T-helper 22 cell (primary cell): ENCODE results near the gene SETD6.

ENCODE experiments used
- DNase-seq: peaks from one replicate; pipeline ENCODE4 v3.0.0-alpha.2; 2020; ENCODE audit warnings: low read depth

Gene SETD6

DNA sequence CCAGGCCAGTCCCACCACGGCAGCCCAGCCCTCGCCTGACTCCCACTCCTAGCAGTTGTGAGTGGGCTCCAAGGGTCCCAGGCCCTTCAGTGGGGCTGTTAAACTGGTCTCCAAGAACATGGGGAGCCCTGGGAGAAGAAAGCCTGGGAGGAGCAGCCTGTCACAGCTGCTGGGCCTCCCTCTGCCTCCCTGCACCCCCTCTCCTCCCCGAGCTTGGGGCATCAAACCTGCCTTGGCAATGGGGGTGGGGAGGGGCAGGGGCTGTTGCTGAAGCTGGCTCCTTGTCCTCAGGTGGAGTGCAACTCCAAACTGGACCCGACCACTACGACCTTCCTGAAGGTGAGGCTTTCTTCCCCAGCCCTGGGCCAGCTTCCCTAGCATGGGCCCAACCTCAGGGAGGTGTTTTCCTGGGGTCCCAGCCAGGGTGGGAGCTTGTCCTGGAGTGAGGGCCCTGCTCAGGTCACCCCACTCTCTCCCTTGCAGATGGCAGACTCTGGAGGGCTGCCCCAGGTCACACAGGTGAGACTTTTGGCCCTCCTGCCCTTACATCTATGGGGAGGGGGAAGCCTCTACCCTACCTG, 6.6 kb upstream of the SETD6 start:
- DNase-seq = no peak

DNA sequence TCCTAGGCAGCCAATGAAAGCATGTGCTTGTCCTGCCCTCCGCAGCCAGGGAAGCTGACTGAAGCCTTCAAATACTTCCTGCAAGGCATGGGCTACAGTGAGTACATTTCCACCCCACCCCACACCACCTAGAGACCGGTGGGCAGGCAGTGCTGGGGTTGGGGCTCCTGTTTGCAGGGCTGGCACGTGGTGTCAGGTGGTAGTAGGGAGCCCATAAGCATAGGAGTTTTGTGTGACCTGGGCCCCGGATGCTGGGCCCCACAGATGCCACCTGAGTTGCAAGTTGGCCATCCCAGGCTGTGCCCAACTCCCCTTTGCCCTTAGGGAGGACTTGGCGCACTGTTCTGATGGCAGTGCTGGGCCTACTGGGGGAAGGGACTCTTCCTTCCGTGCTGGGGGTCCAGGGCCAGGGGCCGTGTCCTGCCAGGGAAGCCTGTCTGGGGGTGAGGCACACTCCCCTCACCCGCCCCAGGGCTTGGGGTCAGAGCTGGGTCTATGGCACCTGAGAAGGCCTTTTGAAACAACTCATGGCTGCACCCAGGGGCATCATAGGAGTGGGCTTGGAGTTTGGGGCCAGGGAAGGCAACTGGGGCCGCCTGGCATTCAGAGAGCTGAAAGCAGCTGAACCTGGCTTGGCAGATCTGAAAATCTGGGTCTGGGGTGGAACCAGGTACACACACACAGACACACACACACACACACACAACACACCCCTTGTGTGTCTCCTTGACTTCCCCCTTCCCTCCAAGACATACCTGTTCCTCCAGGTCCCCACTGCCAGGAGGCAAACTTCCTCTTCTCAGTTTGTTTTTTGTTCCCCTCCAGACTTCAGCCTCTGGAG, 5.8 kb upstream of the SETD6 start:
- no peak for DNase-seq

- no peak for DNase-seq
These were observed 5.1 kb upstream of the SETD6 start for GRCh38 chr16:58510097-58510775.

GRCh38 chr16:58510776-58511628, 4.3 kb upstream of the SETD6 start:
- DNase-seq = no peak

- peak; percentile 55 for DNase-seq
These were observed 3.1 kb upstream of the SETD6 start for GRCh38 chr16:58511933-58512815.

DNA sequence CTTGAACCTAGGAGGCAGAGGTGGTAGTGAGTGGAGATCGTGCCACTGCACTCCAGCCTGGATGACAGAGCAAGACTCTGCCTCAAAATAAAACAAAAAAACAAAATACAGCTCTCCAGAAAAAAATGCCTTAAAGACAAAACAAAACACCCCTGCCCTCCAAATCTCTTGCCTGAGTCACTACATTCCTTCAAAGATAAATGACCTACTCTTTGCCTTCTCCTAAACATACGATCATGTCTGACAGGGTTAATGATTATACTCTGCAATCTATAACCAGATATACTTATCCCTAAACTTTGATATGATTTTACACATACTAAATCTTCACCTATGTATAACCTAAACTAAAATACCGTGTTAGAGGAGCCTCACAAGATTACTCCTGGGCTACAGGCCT, 1.4 kb upstream of the SETD6 start:
- no peak for DNase-seq

DNA sequence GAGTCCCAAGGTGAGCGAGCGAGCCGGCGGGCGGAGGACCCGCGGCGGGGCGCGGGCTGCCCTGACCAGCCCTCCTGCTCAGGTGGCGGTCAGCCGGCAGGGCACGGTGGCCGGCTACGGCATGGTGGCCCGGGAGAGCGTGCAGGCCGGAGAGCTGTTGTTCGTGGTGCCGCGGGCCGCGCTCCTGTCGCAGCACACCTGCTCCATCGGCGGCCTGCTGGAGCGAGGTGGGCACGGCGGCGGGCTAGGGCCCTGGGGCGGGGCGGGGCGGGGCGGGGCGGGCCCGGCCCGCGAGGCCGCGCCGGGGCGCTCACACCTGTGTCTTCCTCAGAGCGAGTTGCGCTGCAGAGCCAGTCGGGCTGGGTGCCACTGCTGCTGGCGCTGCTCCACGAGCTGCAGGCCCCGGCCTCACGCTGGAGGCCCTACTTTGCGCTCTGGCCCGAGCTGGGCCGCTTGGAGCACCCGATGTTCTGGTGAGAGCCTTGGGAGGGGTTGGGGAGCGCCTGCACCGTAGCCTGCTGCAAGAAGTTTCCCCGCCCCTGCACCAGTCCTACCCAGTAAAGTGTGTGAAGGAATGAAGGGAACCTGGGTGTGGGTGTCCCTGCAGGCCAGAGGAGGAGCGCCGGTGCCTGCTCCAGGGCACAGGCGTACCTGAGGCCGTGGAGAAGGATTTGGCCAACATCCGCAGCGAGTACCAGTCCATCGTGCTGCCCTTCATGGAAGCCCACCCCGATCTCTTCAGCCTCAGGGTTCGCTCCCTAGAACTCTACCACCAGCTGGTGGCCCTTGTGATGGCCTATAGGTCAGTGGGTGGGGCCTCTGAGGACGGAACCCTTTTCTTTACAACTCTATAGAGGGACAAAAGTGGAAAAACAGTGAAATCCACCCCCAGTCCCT, 802 bp downstream of the SETD6 start:
- peak; percentile 22 for DNase-seq

DNA sequence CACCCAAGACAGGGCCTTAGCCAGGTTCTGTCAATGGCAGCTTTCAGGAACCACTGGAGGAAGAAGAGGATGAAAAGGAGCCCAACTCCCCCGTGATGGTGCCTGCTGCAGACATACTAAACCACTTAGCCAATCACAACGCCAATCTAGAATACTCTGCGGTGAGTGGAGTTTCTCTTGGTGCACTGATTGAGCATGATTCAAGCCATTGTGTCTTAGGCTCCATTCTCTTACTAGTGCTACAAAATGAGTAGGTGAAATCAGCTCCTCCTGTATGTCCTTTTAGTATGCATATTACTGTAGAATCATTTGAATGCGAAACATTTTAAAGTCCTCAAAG, 1.4 kb downstream of the SETD6 start:
- no peak for DNase-seq

- no peak for DNase-seq
These were observed 3.0 kb downstream of the SETD6 start for GRCh38 chr16:58518083-58518979.

- no peak for DNase-seq
These were observed 3.7 kb downstream of the SETD6 start for GRCh38 chr16:58518980-58519368.

DNA sequence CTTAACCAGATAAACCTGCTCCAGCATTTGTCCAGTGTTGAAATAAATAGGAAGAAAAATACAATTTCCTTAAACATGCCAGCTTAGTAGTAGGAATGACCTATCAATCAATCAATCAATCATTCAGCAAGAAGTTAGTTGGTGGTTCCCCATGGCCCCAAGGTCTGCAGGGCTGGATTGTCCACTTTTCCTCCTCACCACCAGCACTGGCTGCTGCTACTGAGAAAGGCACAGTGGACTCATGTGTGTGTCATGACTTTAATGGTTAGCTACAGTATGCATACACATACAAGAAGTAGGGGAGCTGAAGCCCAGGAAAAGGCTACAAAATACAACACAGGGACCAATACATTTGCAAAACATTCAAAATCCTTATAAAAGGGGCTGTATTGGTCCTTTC, 4.4 kb downstream of the SETD6 start:
- DNase-seq = no peak

GRCh38 chr16:58530179-58530578, 14.9 kb downstream of the SETD6 start:
- DNase-seq = no peak

DNA sequence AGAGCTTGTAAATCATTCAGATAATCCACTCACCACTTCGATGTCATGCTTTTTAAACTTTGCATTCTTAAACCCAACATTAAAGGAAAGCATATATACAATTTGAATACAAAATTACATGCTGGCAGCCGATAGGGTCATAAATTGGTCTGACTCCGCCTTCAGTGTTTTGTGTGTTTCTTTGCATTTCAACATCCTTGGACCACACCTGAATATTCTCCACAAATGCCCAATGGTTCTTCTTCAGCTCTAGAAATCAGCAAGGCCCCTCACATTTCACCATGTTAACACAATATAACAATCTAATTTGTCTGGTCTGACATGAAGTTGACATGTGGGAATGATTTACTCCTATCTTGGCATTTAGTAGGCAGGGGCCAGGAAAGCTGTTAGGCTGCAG, 17.1 kb downstream of the SETD6 start:
- no peak for DNase-seq

- DNase-seq = no peak
These were observed 18.6 kb downstream of the SETD6 start for GRCh38 chr16:58533751-58534470.

GRCh38 chr16:58535100-58535499, 19.8 kb downstream of the SETD6 start:
- no peak for DNase-seq

GRCh38 chr16:58536278-58536677, 21.0 kb downstream of the SETD6 start:
- DNase-seq = no peak

DNA sequence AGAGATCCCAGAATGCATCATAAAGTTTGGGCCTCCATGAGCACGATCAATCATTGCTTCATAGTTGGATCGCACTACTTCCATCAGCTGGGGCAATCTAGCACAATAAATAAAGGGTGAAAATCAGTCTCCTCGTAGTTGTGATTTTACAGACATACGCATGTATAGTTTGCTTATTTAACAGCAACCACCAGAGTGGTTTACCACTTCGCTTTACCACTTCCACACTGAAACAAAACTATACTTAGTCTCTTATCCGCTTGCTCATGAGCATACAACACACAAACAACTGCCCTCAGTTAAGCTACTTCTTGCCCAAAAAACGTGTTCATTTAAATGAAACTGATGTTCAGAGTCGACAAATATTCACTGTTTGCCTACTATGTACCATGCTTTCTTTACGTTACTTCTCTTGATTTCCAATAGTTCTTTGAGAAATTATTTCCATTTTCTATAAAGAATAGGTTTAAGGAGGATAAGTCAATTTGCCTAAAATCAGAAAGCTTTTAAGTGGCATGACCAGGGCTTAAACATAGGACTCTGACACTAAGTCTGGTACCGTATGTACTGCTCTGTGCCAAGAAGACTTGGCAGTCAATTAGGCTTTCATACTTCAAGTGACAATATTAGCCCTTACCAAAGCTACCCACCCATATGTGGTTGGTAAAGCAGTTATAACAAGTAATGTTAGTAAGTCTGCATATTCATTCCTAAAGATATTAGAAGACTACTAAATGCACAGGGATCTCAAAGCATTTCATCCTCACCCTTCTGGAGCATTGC, 22.0 kb downstream of the SETD6 start:
- no peak for DNase-seq

- DNase-seq = no peak
These were observed 26.4 kb downstream of the SETD6 start for GRCh38 chr16:58541711-58542110.
